ENCODE measurements around the gene NR5A2. TPM values are rescaled to one million over a fixed set of nuclear protein-coding genes. Genes with fewer than 3 reads are reported as not detected.

The NR5A2 gene
- total RNA-seq, 4 donors from 2014 or later = 3.2 to 6.8 (median 6.5) TPM

DNA sequence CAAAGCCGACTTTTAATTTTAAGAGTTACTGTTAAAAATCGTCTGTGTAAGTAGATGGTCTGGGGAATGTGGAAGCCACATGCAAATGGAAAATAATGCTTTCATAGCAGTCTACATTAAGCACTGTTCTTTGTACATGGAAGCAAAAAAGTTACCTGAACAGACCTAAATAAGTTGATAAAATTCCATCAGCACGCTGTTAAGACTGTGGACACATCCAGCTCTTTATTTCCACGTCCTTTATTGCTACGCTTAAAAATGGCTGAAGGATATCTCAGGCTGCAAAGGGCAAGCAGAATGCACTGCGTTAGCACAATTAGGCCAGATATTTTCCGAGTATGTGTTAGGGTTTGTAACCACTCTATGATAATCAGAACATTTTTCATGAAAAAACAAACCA is 22.3 kb downstream of the NR5A2 start:
- TF ChIP-seq, protein P1, sequence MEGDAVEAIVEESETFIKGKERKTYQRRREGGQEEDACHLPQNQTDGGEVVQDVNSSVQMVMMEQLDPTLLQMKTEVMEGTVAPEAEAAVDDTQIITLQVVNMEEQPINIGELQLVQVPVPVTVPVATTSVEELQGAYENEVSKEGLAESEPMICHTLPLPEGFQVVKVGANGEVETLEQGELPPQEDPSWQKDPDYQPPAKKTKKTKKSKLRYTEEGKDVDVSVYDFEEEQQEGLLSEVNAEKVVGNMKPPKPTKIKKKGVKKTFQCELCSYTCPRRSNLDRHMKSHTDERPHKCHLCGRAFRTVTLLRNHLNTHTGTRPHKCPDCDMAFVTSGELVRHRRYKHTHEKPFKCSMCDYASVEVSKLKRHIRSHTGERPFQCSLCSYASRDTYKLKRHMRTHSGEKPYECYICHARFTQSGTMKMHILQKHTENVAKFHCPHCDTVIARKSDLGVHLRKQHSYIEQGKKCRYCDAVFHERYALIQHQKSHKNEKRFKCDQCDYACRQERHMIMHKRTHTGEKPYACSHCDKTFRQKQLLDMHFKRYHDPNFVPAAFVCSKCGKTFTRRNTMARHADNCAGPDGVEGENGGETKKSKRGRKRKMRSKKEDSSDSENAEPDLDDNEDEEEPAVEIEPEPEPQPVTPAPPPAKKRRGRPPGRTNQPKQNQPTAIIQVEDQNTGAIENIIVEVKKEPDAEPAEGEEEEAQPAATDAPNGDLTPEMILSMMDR (IDR thresholded peaks at IDR 0.05; ENCODE audit: low read depth) = no peak

DNA sequence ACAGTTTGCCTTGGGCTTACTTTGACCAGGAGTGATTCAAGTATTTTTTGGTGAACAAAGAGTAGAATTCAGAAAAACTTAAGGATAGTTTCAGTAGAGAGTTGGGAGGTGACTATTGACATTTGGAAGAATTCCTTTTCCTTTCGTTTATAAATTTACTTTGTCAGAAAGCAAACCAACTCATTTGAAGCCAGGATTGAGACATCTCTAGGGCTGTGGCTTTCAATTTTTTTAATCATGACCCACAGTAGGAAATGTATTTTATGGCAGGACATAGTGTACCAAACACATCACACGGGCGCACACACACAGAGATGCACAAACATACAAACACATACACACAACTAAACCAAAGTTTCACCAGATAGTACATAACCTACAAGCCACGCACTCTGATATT is 24.1 kb downstream of the NR5A2 start:
- TF ChIP-seq, protein P1 (IDR thresholded peaks at IDR 0.05; ENCODE audit: low read depth) = no peak

DNA sequence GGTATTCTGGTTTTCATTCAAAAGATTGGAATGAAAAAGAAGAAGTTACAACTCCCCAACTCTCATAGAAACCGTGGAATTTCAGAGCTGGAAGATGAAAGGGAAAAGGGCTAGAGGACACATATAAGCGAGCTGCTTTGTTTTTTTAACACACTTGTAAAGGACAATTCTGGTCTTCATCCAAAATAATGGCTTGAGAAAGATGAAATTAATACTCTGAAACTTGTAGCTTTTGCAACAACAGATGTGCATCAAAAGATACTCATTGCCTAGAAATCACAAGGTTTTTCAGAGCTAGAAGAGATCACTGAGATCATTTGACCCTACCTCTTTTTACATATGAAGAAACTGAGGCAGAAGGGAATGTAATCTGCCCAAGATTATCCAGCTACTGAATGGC is 25.6 kb downstream of the NR5A2 start:
- TF ChIP-seq, protein P1 (IDR thresholded peaks at IDR 0.05; ENCODE audit: low read depth) = no peak

DNA sequence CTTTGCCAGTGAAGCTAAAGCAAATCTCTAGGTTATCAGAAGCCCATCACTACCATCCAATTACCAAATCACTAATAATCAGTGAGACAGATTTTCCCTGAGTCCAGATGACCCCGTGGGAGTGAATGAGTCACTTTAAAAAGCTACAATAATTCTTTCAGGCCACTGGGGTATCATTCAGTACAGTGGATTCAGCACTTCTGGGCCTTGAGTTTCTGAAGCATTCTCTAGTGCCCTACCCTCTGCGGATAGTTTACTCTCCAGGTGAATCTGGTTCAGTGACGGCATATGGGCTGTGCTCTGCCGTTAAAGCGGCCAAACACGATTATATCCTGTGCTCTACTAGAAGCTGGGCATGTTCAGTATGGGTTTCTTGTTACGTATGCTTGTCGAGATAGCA is 26.1 kb downstream of the NR5A2 start:
- TF ChIP-seq, protein P1 (IDR thresholded peaks at IDR 0.05; ENCODE audit: low read depth) = no peak

DNA sequence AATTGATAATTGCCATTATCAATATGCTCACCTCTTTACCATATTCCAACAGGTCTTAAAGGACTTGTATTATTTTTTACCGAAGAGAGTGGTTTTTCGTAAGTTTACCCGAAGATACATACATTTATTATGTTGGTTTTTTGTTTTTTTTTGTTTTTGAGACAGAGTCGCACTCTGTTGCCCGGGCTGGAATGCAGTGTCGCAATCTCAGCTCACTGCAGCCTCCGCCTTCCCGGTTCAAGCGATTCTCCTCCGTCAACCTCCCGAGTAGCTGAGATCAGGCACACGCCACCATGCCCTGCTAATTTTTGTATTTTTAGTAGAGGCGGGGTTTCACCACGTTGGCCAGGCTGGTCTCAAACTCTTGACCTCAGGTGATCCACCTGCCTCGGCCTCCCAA is 30.8 kb downstream of the NR5A2 start:
- TF ChIP-seq, protein P1 (IDR thresholded peaks at IDR 0.05; ENCODE audit: low read depth) = no peak

DNA sequence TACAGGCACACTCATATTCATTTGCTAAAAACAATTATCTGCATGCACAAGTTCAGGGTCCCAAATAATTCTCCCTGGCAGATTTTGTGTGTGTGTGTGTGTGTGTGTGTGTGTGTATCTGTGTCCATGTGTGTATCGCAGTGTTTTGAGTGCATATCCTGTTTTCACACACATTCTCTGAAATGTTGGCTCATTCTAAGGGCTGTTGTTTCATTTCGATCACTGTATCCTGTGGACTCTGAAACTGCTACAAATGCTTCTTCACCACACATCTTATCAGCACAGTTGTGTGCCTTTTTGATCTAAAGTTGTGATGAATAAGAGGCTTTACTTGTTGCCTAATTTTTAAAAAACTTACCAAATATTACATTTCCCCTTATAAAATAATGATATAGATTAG is 34.6 kb downstream of the NR5A2 start:
- TF ChIP-seq, protein P1 (IDR thresholded peaks at IDR 0.05; ENCODE audit: low read depth) = no peak

DNA sequence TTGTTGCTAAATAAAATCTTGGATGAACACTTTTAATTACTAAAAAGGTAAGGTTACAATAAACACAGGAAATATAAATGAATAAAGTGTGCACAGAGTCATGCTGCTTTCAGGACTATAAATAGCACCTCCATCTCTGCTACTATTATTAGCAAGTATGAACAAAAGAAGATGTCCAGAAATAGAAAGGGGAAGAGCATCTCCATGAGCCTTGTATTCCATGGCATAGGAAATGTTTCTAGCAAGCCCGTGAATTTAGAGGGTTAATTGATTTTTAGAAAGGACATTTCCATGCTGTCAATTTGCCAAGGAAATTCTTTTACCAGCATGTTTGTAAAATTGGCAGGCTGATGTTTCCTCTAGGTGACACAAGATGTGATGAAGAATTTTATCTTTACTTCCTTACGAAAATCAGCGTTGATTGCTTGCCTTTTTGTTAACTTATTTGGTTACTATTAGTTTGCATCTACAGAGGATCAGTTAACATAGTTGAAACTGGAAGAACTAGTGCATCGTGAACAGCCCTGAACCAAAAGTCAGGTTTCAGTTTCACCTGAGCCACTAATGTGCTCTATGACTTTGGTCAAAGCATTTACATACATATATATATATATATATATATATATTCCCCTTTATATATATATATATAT is 45.3 kb downstream of the NR5A2 start:
- TF ChIP-seq, protein P1 (IDR thresholded peaks at IDR 0.05; ENCODE audit: low read depth) = no peak

Data from subcutaneous adipose tissue (tissue), 4 donors.